ENCODE data around the gene CPXM2.

Gene CPXM2

GRCh38 chr10:123746520-123746919 is 145.1 kb downstream of the CPXM2 start:
- TF ChIP-seq, protein P1, sequence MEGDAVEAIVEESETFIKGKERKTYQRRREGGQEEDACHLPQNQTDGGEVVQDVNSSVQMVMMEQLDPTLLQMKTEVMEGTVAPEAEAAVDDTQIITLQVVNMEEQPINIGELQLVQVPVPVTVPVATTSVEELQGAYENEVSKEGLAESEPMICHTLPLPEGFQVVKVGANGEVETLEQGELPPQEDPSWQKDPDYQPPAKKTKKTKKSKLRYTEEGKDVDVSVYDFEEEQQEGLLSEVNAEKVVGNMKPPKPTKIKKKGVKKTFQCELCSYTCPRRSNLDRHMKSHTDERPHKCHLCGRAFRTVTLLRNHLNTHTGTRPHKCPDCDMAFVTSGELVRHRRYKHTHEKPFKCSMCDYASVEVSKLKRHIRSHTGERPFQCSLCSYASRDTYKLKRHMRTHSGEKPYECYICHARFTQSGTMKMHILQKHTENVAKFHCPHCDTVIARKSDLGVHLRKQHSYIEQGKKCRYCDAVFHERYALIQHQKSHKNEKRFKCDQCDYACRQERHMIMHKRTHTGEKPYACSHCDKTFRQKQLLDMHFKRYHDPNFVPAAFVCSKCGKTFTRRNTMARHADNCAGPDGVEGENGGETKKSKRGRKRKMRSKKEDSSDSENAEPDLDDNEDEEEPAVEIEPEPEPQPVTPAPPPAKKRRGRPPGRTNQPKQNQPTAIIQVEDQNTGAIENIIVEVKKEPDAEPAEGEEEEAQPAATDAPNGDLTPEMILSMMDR (IDR thresholded peaks at IDR 0.05), result no peak

DNA sequence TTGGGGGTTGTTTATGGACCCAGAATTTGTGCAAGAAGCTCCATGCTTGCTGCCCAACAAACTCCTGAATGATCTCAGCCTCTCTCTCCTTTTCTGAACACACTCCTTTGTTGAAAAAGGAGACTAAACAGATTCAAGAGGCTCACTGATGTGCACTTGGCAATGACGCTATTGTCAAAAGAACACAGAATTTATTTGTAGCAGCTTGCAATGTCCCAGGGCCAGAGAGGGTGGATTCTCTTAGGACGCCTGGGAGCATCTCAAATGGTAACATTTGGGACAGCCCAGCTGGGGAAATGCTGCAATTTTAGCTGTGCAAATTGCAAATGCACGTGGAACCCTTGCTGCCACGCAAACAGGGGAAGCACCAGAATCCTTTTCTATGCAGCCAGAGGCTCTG is 145.5 kb downstream of the CPXM2 start:
- TF ChIP-seq, protein P1 (IDR thresholded peaks at IDR 0.05), result no peak

GRCh38 chr10:123744224-123744536 is 147.4 kb downstream of the CPXM2 start:
- TF ChIP-seq, protein P1 (IDR thresholded peaks at IDR 0.05), result no peak

DNA sequence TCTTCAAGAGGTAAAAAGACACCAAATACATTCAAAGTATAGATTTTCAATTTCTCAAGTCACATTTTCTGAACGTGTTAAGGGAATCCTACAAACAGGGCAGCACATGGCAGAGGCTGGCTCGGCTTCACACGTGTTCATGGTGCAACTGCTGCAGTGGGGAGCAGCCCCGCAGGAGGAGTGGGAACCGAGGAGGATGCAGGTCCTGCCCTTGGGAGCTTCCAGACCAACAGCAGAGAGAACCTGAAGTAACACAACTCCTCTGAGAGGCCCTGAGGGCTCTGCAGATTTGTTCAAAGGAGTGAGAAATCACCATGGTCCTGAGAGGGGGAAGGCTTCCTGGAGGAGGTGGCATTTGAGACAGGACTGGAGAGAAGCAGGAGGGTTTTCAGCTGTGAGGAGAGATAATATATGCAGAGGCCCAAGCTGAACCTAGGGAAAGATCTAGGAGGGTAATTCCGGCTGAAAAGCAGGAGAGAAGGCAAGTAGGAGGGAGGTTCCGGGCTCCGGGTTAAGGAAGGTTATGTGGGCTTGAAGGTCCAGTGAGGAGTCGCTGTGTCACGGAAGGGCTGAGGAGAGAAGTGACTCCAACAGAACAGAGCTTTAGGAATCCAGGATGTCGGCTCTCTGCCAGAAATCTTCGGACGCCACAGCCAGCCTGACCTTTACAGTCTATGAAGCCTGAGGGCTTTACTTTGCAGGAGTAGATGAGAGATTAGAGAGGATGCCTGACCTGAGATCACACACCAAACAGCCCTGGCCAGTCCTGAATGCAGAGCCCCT is 148.0 kb downstream of the CPXM2 start:
- TF ChIP-seq, protein P1 (IDR thresholded peaks at IDR 0.05), result no peak

- TF ChIP-seq, protein P1 (IDR thresholded peaks at IDR 0.05), result no peak
Observed at GRCh38 chr10:123742751-123743440, 148.7 kb downstream of the CPXM2 start.

DNA sequence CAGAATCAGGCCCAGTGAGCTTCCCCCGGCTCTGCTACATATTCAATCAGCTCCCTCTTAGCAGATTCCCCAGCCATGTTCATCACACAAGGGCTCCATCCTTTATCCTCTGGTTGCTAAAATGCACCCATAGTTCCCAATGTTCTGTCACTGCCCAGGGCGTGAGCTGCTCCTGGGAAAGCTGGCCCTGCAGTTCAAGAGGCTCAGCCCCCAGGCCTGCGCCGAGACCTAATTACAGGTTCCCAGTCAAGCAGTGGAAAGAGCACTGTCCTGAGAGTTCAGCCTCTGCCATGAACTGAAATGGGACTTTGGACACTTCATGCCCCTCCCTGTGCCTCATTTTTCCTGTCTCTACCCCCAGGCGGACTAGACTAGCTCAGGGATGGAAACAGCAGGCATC is 149.9 kb downstream of the CPXM2 start:
- TF ChIP-seq, protein P1 (IDR thresholded peaks at IDR 0.05), result no peak

GRCh38 chr10:123741146-123741545 is 150.5 kb downstream of the CPXM2 start:
- TF ChIP-seq, protein P1 (IDR thresholded peaks at IDR 0.05), result no peak
